SU-DHL-6 (cell line): ENCODE measurements around the gene PLLP.

Experiments
- H2AFZ ChIP-seq: fragments of 200-600 bp; sonication (generic); 2 replicates; pipeline ENCODE4 v1.6.1; 2014; ENCODE audit warnings: low read depth, mild to moderate bottlenecking, moderate library complexity, mixed read lengths, antibody characterized with exemption, low read length; ENCODE audit not compliant: severe bottlenecking
- H3F3A ChIP-seq: fragments of 200-600 bp; shearing (Covaris generic); 2 replicates; pipeline ENCODE4 v1.6.0; 2016; ENCODE audit warnings: antibody characterized with exemption, mild to moderate bottlenecking; ENCODE audit not compliant: insufficient read depth
- H3K27ac ChIP-seq: fragments of 200-600 bp; sonication (generic); 2 replicates; pipeline ENCODE4 v1.5.1; 2016; ENCODE audit warnings: low read depth, mild to moderate bottlenecking, low read length, moderate library complexity, mixed read lengths
- H3K27me3 ChIP-seq: fragments of 200-600 bp; sonication (generic), shearing (Covaris generic); 2 replicates; pipeline ENCODE4 v1.6.0; 2014; ENCODE audit warnings: mild to moderate bottlenecking, low read length
- H3K36me3 ChIP-seq: fragments of 200-600 bp; sonication (generic); 2 replicates; pipeline ENCODE4 v1.6.1; 2014; ENCODE audit warnings: mild to moderate bottlenecking, low read length, mixed read lengths
- H3K4me2 ChIP-seq: fragments of 300-600, 200-600 bp; shearing (Covaris generic), sonication (generic); 2 replicates; pipeline ENCODE4 v1.6.0; 2014; ENCODE audit warnings: low read length, low read depth, mild to moderate bottlenecking; ENCODE audit not compliant: poor library complexity, severe bottlenecking
- H3K4me3 ChIP-seq: fragments of 200-600 bp; sonication (generic); 2 replicates; pipeline ENCODE4 v1.5.1; 2014; ENCODE audit warnings: antibody characterized with exemption, low read length, mild to moderate bottlenecking, mixed read lengths; ENCODE audit not compliant: insufficient read depth, poor library complexity, severe bottlenecking
- H3K79me2 ChIP-seq: fragments of 200-600 bp; sonication (generic); 2 replicates; pipeline ENCODE4 v1.6.1; 2014; ENCODE audit warnings: mild to moderate bottlenecking, low read length, moderate library complexity; ENCODE audit not compliant: insufficient read depth
- H3K9ac ChIP-seq: fragments of 200-600 bp; sonication (generic); 2 replicates; pipeline ENCODE4 v1.7.0; 2014; ENCODE audit warnings: mild to moderate bottlenecking, low read length
- H3K9me2 ChIP-seq: fragments of 200-600 bp; sonication (generic); replicated peaks from 2 replicates; pipeline ENCODE4 v1.6.1; 2014; ENCODE audit warnings: low read length; ENCODE audit not compliant: insufficient read depth
- H3K9me3 ChIP-seq: fragments of 200-600 bp; sonication (generic); 2 replicates; pipeline ENCODE4 v1.6.1; 2014; ENCODE audit warnings: low read length, mixed read lengths; ENCODE audit not compliant: insufficient read depth
- H4K20me1 ChIP-seq: fragments of 200-600 bp; sonication (generic); 2 replicates; pipeline ENCODE4 v1.6.1; 2014; ENCODE audit warnings: low read depth, mild to moderate bottlenecking, antibody characterized with exemption, low read length, moderate library complexity, mixed read lengths
- CTCF ChIP-seq: fragments of 200-600 bp; sonication (generic); IDR thresholded peaks from one replicate; pipeline ENCODE4 v1.5.1; 2017; ENCODE audit warnings: antibody characterized with exemption, mild to moderate bottlenecking, low read length, moderate library complexity; ENCODE audit not compliant: insufficient read depth, poor library complexity, severe bottlenecking
- EZH2phosphoT487 ChIP-seq: fragments of 200-600 bp; sonication (generic), shearing (Covaris generic); conservative IDR thresholded peaks from 2 replicates; pipeline ENCODE4 v1.6.1; 2018; ENCODE audit warnings: mild to moderate bottlenecking, antibody characterized with exemption, low read length, moderate library complexity, mixed read lengths

The PLLP gene

GRCh38 chr16:57266531-57267260, 17.8 kb downstream of the PLLP start:
- no peak overlapping the region for H3K4me2 ChIP-seq

DNA sequence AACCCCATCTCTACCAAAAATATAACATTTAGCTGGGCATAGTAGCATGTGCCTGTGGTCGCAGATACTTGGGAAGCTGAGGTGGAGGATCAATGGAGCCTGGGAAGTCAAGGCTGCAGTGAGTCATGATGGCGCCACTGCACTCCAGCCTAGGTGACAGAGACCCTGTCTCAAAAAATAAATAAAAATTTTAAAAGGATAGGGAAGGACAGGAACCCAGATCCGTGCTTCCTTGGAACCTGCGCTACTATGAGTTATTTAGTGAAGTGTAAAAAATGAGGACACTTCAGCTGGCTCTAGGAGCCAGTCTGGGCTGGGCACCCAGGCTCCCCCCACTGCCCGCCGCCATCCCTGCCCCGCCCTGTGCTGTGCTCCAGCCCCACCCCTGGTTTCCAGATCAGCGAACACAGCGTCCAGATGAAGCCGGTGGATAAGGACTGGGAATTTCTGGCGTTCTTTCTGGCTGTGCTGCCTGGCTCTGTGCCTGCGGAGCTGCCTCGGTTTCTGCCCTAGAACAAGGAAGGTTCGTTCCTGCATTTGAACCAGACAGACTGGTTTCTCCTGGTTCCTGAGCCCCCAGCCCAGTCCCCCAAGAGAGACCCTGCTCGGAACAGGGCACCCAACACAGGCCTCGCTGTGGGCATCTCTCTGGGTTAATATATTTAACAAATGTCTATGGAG, 18.5 kb downstream of the PLLP start:
- Histone ChIP-seq H2AFZ (no peak overlapping the region), H3K4me2 (no peak overlapping the region), H3K4me3 (no peak overlapping the region), H3K9me3 (no peaks in the 10 kb centered on the region), H3K79me2 (no peaks in the 10 kb centered on the region), H4K20me1 (no peaks in the 10 kb centered on the region), H3K9ac (no peak overlapping the region), H3K9me2 (no peaks in the 10 kb centered on the region), H3K36me3 (no peaks in the 10 kb centered on the region), H3F3A (no peaks in the 10 kb centered on the region), H3K27ac (no peak overlapping the region), H3K27me3 (no peaks in the 10 kb centered on the region)
- TF ChIP-seq EZH2phosphoT487 (no peak), CTCF (no peak)

More at GRCh38 chr16:57266531-57267260, 17.8 kb downstream of the PLLP start:
- Histone ChIP-seq H3K9me3 (no peaks in the 10 kb centered on the region), H3K9me2 (no peaks in the 10 kb centered on the region), H3K27ac (no peak overlapping the region), H3K36me3 (no peaks in the 10 kb centered on the region), H3K27me3 (no peaks in the 10 kb centered on the region), H3K79me2 (no peaks in the 10 kb centered on the region), H4K20me1 (no peaks in the 10 kb centered on the region), H3F3A (no peaks in the 10 kb centered on the region), H3K9ac (no peak overlapping the region), H2AFZ (no peak overlapping the region), H3K4me3 (no peak overlapping the region)
- TF ChIP-seq CTCF, result no peak
- TF ChIP-seq EZH2phosphoT487, result no peak

- Histone ChIP-seq H3K36me3 (no peaks in the 10 kb centered on the region), H3K9ac (no peak overlapping the region), H2AFZ (no peak overlapping the region), H3K4me3 (no peak overlapping the region), H3F3A (no peaks in the 10 kb centered on the region), H3K9me3 (no peaks in the 10 kb centered on the region), H3K79me2 (no peaks in the 10 kb centered on the region), H3K9me2 (no peaks in the 10 kb centered on the region), H3K27me3 (no peaks in the 10 kb centered on the region), H4K20me1 (no peaks in the 10 kb centered on the region), H3K27ac (no peak overlapping the region), H3K4me2 (no peak overlapping the region)
- TF ChIP-seq EZH2phosphoT487 (no peak), CTCF (no peak)
These were observed 19.5 kb downstream of the PLLP start for GRCh38 chr16:57264950-57265371.
